Stimulated activated CD8-positive, alpha-beta memory T cell treated with anti-CD3 and anti-CD28 coated beads, Interleukin-7, amount 100 ng/mL, for 24 hours (primary cell): Measurements from ENCODE around the gene GH2.
"Not testable (repeated sequence)": the region's sequence is repeated elsewhere in the genome, so short reads cannot be mapped to it uniquely, and the experiment has no call there.

Experiments used
- DNase-seq: peaks from one replicate; pipeline ENCODE4 v3.0.0-alpha.2; 2020; ENCODE audit warnings: low read depth

Gene GH2

DNA sequence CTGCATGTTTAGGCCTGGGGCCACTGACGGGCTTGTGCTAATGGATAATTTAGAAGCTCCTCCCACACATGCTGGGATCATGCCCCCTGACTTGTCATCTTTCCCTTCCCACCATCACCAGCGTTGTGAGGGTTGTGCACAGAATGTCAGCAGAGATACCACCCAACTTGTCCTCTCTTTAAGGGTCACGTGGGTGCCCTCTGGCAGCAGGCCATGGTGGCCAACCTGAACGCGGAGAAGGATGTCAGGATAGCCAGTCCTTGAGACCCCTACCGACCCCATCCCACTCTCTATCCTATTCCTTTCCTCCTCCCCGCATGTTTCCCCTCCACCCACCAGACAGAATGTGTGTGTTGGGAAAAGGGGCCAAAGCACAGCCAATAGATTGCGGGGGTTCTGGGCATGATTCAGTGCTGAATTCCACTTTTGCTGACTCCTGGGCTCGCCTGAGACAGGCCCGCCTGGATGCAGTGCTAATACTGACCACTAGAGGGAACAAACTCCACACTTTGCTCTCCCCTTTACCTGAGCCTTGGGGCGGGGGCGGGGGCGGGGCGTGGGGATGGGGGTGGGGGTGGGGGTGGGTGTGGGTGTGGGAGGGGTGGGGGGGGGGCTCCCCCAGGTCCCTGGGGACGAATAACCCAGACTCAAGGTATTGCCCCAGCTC, at the start of gene GH2:
Gene GH2, minus strand, starts transcription at position 10 of the 667 bp plus-strand sequence. CDS start 143 bp downstream, outside the sequence.
- peak; percentile 37 for DNase-seq

DNA sequence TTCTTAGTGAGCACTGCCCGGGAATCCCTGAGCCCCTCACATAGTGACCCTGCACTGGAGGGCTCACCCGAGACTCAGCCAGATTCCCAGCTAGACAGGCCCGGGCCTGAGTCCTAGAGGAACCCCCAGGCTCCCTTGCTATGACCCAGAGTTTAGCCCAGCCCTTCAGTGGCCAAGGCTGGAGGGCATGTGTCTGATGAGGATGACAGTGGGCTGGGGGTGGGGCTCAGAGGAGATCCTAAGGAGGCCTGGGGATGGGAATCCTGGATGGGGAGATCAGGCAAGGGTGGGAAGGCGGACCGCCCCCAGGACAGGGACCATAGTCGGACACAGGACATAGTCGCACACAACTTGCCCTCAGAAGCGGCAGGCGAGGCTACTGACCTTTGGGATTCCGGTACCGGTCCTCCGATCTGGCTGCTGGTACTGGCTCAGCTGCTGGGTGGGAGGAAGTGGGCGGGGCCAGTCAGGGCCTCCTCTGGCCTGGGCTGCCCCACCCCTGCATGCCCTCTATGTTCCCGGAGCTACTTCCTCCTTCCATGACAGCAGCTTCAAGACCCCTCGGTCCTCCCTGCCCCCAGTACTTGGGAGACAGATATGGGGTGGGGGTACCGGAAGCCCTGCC, 49.3 kb upstream of the GH2 start:
- peak; percentile 28 for DNase-seq

DNA sequence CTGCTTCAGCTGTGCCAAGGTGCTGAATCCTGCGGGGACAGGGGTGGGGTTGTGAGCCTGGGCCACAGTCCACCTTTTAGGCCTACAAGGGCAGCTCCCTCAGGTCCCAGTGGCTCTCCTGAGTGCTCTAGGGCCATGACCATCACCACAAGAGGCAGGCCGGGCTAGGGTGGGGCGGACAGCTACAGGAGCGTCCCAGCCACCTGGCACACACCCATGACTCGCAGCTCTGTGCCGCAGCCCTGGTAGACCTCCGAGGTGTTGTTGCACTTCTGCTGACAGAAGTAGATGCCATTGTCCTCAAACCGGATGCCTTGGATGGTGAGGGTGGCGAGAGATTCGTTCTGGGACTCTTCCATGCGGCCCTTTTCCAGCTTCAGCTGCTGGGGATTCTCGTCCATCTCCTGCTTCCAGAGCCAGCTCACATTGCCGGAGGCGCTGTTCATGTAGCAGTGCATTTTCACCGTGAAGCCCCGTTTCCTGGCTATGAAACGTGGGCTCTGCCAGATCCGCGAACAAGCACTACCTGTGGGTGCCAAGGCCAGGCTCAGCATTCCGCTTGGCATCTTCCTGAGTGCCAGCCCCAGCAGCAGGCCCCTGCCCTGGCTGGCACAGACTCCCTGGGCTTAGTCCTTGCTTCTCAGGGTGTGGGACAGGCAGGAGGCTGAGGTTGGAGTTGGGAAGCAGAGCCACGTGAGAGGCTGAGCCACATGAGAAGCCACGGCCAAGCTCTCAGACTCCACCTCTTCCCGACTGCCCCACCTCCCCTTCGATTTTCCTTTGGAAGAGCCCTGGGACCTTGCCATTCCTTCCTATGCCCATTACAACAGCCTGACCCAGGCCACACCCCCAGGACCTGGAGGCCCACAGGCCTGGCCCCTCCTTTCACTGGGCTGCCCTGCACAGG, 48.4 kb upstream of the GH2 start:
- DNase-seq = no peak

DNA sequence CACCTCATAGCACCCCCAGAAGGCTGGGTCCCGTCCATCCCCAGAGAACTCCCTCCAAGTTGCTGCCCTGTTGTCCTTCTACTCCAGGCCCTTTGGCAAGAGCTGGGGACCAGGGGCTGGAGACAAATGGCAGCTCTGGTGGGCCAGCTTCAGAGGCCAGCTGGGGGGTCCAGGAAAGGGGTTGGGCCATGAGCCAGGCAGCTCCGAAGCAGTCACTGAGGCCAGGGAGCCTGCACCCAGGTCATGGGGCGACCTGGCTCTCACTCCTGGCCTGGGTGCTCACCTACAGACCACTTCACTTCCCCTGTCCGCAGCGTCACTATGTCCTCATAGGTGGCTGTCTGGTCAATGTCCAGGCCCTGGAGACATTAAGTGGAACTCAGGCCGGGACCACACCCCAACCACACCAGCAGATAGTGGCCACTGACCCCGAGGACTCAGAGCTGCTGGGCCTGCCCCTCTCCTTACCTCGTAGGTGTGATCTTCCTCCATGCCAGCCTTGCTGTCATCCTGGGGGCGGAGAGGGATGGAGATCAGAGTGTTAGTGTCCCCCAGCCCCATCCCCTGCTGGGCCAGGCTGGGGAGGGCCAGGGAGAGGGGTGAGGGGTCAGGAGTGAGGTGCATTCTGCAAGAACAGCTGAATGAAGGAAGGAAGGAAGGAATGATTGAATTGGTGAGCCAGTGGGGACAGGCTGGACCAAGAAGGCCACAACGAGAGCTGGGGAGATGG, 47.4 kb upstream of the GH2 start:
- no peak for DNase-seq

DNA sequence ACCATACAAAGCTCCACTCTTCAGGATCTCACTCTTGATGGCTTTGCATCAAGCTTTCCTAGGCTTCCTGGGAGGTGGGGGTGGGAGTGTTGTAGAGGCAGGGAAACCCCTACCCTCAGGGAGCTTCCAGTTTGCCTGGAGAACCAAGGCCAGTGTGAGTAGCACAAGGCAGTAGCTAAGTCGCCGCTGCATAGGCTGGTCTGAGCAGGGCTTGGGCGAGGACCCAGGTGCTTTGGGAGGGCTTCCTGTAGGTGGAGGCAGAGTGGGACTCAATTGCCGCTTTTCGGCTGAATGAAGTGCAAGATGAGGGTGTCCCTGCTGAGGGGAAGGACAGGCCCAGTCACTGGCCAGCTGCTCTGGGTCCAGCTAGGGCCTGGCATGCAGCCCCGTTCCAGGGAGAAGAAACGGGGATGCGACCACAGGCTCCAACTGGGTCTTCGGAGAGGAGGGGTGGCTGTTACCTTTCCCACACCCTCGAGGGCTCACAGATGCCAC, 46.5 kb upstream of the GH2 start:
- no peak for DNase-seq

DNA sequence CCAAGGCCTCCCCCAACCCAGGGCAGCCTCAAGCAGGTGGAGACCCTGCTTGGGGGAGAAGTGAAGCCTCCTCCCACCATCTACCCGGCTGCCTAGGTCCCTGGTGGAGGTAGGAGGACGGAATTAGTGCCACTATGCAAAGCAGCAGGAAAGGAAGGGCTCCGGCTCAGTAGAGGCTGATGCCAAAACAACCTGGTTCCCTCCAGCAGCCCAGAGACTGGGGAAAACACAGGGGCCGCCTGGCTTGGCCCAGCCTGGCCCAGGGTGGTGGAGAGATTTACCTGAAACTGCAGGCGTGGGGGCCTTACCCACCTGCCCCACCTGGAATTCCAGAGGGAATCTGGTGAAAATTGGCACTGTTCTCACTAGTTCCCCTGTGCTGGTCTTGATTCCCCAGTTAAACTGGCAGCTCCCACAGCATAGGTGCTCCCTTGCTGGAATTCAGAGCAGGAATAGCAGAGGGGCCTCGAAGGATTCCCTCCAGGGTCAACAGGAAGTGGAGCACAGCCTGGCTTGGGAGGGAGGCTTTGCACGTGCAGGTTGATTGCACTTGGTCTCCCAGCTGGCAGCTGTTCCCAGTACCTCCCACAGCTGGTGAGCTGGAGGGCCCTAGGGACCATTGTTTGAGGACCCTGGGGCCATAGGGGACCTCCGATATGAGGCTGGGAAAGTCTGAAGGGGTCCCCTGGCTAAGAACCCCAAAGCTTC, 45.9 kb upstream of the GH2 start:
- no peak for DNase-seq

DNA sequence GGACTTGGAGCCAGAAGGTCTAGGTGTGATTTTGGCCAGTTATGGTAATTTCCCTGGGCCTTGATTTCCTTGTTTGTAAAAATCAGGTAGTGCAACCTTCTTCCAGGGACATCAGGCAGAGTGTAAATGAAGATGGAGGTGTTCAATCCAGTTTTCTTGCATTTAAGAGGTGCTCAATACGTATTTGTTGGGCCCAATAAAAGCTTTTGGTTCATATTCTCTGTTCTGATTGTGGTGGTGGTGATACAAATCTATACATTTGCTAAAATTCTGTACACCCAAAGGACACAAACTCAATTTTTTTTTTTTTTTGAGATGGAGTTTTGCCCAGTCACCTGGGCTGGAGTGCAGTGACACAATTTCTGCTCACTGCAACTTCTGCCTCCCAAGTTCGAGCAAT, 44.4 kb upstream of the GH2 start:
- DNase-seq = no peak

DNA sequence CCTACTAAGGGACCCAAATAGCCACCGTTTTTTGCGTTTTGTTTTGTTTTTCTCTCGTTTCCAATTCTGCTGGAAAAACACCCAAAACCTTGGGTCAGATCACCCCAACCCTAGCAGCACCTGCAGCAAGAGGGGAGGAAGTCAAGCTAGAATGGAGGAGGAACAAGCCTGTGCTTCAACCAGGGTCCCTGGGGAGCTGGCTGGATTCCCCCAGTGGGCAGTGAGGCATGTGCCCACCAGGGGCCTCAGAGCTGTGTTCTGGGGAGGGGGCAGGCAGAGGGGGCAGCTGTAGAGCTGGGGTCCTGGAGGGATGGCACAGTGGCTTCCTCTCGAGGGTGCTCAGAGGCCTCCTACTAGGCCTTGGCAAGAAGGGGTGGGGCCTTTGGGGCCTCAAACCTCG, 43.9 kb upstream of the GH2 start:
- no peak for DNase-seq

DNA sequence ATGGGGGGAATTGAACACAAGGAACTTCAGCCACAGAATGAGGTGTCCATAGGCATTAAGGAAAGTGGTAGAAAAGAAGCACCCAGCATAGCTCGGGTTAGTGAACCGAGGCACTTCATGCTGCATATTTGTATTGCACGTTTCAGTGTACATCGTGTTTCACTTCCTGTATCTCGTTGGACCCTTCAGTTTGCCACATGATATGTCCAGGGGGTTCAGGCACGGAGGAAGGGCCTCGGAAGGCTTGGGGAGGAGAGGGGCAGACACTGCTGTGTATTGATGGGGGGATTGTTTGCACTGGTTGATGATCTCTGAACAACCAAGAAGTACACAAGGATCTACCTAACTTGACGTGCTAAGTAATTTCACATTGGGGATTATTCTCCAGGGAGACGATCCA, 40.7 kb upstream of the GH2 start:
- not testable (repeated sequence) for DNase-seq

DNA sequence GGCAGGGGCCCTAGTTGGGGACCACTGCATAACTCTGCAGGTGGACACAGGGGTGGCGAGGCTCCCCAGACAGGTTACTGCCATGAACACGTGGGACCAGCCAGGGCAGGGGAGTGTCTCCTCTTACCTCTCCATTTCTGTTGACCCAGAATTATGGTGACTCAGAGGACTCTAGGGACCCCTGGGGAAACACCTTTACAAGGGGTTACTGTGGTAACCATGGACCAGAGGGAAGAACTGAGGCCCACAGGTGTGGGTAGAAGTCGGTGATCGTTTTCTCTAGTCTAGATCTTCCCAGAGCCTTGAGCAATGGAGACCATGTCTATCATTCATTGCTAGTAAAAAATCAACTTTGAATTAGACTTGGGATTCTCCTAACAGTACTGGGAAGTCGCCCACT, 39.0 kb upstream of the GH2 start:
- not testable (repeated sequence) for DNase-seq

DNA sequence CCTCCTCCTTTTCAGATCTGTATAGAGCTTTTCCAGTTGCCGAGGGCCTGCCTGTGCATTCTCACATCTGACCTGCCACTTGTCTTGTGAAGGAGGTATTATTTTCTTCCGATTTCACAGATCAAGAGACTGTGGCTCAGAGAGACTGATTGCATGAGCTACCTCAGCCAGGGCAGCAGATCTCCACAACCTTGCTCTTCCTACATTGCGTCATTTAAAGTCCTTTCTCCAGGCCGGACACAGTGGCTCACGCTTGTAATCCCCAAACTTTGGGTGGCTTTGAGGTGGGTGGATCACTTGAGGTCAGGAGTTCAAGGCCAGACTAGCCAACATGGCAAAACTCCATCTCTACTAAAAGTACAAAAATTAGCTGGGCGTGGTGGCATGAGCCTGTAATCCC, 38.3 kb upstream of the GH2 start:
- not testable (repeated sequence) for DNase-seq

DNA sequence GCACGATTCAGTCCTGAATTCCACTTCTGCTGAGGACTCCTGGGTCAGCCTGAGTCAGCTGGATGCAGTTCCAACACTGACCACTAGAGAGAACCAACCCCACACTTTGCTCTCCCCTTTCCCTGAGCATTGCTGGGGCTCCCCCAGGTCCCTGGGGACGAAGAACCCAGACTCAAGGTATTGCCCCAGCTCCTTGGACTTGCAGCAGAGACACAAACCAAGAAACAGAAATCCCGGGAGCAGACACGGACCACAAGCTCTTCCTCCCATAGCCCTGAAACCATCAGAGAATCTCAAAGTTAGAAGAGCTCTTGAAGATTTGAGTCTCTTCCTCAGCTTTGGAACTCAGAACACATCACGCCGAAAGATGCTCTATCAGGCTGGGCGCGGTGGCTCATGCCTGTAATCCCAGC, 37.6 kb upstream of the GH2 start:
- DNase-seq = peak; percentile 33

DNA sequence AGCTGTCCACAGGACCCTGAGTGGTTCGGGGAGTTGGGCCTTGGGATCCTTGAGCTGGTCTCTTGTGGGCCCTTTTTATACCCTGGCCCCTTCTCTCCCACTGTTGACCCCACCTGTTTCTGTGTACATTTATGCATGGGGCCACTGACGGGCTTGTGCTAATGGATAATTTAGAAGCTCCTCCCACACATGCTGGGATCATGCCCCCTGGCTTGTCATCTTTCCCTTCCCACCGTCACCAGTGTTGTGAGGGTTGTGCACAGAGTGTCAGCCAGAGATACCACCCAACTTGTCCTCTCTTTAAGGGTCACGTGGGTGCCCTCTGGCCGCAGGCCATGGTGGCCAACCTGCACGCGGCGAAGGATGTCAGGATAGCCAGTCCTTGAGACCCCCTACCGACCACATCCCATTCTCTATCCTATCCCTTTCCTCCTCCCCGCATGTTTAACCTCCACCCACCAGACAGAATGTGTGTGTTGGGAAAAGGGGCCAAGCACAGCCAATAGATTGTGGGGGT, 37.1 kb upstream of the GH2 start, which contains the start of gene GH1:
Gene GH1, minus strand, starts transcription at position 51 of the 517 bp plus-strand sequence. CDS start 63 bp downstream, outside the sequence.
- not testable (repeated sequence) for DNase-seq

DNA sequence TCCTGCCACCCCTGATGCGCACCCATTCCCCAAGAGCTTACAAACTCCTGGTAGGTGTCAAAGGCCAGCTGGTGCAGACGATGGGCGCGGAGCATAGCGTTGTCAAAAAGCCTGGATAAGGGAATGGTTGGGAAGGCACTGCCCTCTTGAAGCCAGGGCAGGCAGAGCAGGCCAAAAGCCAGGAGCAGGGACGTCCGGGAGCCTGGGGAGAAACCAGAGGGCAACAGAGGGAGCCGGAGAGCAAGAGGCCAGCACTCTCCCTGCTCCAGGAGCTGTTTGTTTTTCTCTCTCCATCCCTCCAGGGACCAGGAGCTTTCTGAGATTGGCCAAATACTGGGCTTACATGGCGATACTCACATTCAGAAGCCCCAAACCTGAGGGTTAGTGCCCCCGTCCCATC, 36.6 kb upstream of the GH2 start:
- DNase-seq = no peak

DNA sequence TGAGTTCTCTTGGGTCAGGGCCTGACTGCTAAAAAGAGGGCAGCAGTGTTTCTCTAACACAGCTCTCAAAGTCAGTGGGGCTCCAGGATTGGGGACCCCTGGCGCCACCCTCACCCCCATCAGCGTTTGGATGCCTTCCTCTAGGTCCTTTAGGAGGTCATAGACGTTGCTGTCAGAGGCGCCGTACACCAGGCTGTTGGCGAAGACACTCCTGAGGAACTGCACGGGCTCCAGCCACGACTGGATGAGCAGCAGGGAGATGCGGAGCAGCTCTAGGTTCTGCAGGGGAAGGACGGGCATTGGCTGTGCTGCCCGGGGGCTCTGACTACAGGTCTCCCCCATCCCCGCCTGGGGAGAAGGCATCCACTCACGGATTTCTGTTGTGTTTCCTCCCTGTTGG, 35.9 kb upstream of the GH2 start:
- no peak for DNase-seq

DNA sequence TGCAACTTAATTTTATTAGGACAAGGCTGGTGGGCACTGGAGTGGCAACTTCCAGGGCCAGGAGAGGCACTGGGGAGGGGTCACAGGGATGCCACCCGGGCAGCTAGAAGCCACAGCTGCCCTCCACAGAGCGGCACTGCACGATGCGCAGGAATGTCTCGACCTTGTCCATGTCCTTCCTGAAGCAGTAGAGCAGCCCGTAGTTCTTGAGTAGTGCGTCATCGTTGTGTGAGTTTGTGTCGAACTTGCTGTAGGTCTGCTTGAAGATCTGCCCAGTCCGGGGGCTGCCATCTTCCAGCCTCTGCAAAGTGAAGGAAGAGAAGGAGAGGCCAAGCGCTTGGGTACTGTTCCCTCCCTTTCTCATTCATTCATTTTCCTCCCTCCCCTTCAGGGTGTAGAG, 35.5 kb upstream of the GH2 start:
- not testable (repeated sequence) for DNase-seq

DNA sequence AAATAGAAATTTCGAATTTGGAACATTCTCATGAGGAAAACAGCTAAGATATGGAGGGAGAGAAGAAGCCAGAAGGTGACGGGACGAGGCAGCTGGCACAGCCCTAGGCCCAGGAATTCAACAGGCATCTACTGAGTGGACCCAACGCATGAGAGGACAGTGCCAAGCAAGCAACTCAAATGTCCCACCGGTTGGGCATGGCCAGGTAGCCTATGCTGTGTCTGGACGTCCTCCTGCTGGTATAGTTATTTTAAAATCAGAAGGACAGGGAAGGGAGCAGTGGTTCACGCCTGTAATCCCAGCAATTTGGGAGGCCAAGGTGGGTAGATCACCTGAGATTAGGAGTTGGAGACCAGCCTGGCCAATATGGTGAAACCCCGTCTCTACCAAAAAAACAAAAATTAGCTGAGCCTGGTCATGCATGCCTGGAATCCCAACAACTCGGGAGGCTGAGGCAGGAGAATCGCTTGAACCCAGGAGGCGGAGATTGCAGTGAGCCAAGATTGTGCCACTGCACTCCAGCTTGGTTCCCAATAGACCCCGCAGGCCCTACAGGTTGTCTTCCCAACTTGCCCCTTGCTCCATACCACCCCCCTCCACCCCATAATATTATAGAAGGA, 34.9 kb upstream of the GH2 start:
- DNase-seq = no peak

DNA sequence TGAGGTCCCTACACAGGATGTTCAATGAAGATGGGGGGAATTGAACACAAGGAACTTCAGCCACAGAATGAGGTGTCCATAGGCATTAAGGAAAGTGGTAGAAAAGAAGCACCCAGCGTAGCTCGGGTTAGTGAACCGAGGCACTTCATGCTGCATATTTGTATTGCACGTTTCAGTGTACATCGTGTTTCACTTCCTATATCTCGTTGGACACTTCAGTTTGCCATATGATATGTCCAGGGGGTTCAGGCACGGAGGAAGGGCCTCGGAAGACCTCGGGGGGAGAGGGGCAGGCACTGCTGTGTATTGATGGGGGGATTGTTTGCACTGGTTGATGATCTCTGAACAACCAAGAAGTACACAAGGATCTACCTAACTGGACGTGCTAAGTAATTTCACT, 34.0 kb upstream of the GH2 start:
- not testable (repeated sequence) for DNase-seq

DNA sequence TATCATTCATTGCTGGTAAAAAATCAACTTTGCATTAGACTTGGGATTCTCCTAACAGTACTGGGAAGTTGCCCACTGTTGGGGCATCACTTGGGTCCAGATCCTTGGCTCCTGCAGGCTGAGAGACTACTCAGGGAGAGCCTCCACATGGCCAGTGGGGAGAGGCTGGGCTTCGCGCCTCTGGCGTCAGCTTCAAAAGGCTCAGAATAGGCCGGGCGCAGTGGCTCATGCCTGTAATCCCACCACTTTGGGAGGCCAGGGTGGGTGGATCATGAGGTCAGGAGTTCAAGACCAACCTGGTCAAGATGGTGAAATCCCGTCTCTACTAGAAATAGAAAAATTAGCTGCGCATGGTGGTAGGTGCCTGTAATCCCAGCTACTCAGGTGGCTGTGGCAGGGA, 32.7 kb upstream of the GH2 start:
- no peak for DNase-seq

DNA sequence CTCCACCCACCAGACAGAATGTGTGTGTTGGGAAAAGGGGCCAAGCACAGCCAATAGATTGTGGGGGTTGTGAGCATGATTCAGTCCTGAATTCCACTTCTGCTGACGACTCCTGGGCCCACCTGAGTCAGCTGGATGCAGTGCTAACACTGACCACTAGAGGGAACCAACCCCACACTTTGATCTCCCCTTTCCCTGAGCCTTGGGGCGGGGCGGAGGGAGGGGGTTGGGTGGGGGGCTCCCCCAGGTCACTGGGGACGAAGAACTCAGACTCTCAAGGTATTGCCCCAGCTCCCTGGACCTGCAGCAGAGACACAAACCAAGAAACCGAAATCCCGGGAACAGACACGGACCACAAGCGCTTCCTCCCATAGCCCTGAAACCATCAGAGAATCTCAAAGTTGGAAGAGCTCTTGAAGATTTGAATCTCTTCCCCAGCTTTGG, 29.9 kb upstream of the GH2 start:
- DNase-seq = peak; percentile 46
